ENCODE results near the gene DYNC2LI1.

DYNC2LI1 gene

DNA sequence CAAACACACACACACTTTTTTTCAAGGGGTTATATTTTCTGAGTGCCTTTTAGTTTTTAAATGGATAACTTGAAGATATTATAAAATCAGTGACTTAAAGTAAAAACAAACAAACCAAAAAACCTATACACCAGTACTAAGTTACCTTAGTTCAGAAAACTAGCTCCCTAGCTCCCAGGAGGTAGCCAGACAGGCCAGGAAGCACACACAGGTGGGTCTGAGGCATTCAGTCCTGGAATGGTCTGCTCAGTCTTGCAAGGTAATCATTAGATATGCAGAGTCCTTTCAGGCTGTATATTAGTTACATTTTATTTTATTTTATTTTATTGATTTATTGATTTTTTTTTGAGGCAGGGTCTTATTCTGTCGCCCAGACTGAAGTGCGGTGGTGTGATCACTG is 10.7 kb upstream of the DYNC2LI1 start:
- no peak for DNase-seq (ENCODE audit: low read depth in 2 of 2)

DNA sequence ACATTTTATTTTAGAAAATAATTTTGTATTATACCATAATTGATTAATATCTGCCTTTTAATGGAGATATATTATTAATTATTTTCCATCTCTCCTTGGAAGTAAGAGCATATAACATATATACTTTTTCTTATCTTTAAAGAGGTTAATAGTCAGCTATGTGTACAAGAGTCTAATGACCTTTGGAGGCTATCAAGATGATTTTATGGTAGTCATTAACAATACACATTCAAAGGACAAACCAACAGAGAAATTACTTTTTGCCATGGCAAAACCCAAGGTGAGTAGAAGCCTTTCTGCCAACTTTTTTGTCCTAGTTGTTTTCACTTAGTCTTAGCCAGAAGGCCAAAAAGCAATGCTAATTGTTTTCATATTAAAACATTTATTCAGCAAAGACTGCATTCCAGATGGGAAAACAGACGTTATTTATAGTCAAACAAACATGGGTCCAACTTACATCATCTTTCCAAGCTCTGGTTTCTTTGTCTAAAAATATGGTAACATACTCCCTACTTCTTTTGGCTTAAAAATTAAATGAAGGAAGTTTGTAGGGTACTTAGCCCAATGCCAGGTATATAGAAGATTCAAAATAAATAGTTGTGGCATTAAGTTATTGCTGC is 9.6 kb upstream of the DYNC2LI1 start:
- no peak for DNase-seq (ENCODE audit: low read depth in 2 of 2)

DNA sequence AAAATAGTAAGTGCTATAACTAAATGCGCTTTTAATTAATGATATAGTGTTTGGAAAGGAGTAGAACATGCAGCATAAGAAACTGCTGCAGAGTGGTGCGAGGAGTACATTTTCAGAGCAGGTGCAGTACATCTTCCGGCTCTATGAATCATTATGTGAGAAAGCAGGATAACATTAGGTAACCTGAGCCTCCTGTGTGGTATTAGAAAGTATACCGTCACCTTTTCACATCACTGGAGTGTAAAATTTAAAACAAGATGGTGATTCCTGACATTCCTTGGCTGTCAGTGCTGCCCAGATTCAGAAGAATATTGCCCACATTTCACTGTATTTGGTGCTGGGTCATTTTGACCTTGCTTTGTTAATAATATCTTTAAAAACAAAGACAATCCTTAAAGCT is 7.8 kb upstream of the DYNC2LI1 start:
- no peak for DNase-seq (ENCODE audit: low read depth in 2 of 2)

DNA sequence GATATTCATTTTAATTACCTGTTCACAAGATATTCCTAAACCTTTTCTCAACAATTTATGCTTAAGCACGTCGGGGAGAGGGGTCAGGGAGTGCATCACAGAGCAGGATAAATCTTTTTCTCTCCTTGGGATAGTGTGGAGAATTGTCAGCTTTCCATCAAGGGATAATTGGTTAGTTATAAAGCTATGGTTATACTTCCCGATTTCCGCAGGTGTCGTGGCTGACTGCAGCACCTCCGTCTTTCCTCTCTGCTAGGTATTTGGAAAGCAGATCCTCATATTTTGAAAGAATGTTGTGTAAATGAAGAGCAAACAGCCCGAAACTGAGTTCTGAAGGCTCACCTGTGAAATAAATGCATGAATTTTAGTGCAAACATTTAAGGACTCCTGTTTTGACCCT is 778 bp downstream of the DYNC2LI1 start:
- DNase-seq (ENCODE audit: low read depth in 2 of 2) = no peak

DNA sequence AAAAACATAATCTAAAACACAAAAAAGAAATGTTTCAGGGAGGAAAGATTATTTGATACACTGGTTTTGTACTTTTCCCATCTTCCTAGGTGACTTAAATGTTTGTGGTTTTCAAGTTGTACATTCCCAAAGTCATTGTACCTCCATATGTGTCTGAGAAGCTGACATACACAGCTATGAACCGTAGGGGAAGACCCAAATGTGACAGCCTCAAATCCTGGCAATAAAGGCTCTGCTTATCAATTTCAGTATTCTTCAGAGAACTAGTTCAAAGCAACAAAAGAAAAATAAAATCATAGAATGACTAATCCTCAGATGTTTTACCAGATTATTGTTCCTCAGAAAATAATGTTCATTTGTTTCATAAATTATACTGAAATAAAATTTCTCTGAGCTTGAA is 2.5 kb downstream of the DYNC2LI1 start:
- DNase-seq (ENCODE audit: low read depth in 2 of 2) = no peak

DNA sequence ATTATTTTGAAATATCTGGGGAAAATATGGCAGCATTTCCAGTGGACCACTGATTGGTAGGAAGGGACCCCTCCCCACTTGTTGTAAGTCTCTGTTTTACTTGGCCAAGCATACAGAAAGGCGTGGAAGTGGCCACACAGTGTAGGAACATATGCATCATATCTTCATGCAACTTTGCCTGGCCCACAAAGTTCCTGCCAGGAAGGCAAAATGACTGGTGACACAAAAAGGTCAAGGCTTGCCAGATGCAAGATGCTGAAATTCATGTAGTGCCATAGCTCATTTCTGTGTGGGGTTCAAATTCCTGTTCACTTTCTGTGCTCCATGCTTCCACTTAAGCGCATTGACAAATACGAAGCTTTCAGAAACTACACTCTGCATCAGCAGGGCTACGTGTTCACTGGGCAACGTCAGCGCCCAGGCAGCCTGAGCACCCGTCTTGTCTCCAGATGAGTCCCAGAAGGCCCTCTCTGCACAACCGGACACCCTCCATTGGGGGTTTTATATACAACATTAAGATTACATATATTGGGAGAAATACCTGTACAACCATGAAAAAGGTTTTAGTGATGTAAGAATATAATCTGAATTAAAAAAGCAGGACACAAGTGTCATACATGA is 3.6 kb downstream of the DYNC2LI1 start:
- no peak for DNase-seq (ENCODE audit: low read depth in 2 of 2)

DNA sequence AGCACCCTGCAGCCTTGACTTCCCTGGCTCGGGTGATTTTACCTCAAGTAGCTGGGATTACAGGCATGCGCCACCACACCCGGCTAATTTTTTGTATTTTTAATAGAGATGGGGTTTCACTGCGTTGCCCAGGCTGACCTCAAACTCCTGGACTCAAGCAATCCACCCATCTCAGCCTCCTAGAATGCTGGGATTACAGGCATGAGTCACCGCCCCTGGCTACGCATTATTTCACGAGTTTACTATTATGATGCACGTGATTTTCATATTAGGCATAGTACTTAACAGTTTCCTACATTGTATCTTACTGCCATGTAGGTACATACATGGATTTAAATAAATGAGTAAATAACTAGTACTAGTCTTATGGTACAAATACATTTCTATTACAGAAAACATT is 4.4 kb downstream of the DYNC2LI1 start:
- no peak for DNase-seq (ENCODE audit: low read depth in 2 of 2)

DNA sequence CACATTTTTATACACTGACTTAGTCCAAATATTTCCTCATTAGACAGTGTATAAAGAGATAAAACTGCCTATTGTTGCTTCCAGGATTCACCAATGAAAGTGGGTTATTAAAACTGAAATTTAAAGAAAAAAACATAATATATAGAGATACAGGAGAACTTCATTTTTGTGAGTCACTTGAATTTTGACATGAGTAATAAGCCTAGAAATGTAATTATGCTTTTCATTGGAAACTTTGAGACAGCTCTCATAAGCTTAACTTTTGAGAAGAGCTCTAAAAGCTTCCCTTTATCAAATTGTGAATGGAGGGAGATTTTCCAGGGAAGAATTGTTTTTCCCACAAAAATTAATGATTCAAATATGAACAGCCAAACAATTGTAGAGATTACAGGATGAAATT is 14.1 kb downstream of the DYNC2LI1 start:
- DNase-seq (ENCODE audit: low read depth in 2 of 2) = no peak

DNA sequence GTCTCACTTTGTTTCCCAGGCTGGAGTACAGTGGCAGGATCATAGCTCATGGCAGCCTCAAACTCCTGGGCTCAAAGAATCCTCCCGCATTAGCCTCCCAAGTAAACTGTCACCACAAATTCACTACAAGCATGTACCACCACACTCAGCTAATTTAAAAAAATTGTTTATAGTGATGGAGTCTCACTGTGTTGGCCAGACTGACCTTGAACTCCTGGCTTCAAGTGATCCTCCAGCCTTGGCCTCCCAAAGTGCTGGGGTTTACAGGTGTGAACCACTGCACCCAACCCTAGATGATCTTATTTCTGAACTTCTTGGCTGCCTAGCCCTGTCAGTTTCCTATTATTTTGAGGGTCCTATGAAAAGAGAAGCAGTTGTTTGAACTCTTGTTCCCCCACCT is 14.8 kb downstream of the DYNC2LI1 start:
- DNase-seq (ENCODE audit: low read depth in 2 of 2) = no peak

DNA sequence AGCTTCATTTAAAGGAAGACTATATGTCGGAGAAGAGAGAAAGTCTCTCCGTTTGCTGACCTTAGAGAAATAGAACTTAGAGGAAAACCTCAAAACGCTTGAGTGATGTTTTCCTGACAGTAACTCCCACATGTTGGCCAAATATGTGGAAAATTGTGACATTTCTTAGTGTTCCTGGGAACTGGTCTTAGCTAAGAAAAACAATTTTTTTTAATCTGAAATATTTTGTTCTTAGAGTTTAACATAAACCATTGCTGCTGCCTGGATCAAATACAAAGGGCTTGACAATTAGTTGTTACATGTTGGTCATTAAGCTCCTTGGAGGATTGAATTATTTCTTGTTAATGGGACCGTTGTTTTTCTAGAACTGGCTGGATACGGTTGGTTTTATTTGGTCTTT is 16.3 kb downstream of the DYNC2LI1 start:
- no peak for DNase-seq (ENCODE audit: low read depth in 2 of 2)

DNA sequence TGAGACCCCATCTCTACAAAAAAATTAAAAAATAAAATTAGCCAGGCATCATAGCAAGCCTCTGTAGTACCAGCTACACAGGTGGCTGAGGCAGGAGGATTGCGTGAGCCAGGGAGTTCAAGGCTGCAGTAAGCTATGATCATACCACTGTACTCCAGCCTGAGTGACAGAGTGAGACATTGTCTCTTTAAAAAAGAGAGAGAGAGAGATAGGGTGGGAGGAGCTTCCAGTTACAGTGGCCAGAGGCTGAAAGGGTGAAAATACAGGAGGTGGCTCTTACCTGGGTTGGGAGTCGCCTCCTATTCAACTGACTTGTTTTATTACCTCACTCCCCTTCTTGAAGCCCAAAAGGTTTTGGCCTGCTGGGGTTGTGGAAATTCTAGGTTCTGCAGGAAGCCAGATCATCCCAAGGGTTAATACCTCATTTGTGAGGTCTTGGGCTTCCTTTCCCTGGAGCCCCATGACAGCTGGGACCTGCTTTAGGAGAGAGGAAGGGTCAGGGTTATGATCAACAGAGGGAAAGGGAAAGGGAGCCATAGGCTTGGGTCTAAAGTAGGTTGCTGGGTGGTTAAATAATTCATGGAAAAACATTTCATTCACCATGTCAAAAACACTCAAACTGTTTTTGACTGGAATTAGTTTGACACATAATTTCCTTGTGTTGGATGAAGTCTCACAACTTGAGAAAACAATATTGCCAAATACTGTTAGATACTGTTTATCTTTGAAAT is 17.4 kb downstream of the DYNC2LI1 start:
- DNase-seq (ENCODE audit: low read depth in 2 of 2) = no peak

DNA sequence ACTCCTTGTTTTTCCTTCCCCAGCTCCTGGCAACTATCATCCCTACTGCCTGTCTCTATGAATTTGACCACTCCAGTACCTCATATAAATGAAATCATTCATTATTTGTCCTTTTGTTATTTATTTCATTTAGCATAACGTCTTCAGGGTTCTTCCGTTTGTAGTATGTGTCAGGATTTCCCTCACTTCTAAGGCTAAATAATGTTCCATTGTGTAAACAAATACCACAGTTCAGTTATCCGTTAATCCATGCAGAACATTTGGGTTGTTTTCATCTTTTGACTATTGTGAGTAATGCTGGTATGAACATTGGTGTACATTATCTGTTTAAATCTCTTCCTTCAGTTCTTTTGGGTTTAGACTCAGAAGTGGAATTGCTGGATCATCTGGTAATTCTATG is 18.8 kb downstream of the DYNC2LI1 start:
- no peak for DNase-seq (ENCODE audit: low read depth in 2 of 2)

DNA sequence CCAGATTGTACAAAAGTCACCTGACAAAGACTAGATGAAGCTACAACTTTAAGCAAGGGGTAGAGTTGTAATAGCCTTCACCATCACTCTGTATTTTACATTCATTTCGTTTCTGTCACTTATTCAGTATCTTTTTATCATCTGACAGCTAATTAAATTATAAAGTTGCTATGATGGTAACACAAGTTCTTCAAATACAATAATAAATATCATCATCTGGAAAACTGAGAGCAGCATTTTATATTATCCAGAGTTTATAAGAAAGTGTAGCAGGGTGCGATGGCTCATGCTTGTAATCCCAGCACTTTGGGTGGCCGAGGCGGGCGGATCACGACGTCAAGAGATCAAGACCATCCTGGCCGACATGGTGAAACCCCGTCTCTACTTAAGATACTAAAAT is 21.1 kb downstream of the DYNC2LI1 start:
- no peak for DNase-seq (ENCODE audit: low read depth in 2 of 2)

DNA sequence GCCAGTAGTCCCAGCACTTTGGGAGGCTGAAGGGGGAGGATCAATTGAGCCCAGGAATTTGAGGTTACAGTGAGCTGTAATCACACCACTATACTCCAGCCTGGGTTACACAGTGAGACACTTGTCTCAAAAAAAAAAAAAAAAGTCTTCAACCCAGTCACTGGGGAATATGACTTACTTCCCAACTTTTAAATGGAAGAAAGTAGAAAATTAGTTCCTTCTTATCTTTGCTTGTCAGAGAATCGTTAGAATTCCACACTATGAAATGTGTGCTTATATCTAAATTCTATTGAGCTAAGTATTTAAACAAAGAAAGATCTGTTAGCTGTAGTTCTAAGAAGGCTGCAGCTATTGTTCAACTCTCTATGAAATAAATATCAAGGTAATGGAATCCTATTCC is 22.4 kb downstream of the DYNC2LI1 start:
- no peak for DNase-seq (ENCODE audit: low read depth in 2 of 2)

DNA sequence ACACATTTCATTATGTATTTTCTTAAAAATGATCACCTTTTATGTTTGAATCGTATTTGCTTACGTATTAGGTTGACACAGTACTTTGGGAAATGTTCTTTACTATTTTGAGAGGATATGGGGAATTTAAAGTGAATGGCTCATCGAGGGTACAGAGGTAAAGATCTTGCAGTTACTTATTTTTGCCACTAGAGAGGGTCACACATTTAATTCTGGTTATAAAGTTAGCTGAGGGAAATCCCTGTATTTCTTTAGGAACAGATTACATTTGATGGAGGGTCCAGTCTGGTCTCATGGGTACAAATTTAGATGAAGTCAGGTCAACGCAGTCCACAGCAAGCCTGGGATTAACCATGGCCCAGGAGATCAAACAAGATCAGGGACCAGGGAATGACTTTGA is 24.5 kb downstream of the DYNC2LI1 start:
- no peak for DNase-seq (ENCODE audit: low read depth in 2 of 2)

DNA sequence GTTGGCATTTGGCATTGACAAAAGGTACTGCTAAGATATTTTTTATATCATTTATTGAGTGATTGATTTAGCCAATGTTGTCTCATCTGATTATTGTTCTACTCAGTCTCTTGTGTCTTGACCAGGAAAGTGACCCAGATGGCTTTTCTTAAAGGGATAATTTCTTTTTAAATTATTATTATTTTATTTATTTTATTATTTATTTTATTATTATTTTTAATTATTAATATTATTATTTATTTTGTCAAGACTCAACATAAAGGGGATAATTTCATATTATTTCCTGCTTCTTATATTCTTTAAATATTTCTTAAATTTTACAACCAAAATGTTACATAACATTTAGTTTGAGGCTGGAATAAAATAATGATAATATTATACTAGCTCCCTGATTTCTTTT is 27.1 kb downstream of the DYNC2LI1 start:
- DNase-seq (ENCODE audit: low read depth in 2 of 2) = no peak

DNA sequence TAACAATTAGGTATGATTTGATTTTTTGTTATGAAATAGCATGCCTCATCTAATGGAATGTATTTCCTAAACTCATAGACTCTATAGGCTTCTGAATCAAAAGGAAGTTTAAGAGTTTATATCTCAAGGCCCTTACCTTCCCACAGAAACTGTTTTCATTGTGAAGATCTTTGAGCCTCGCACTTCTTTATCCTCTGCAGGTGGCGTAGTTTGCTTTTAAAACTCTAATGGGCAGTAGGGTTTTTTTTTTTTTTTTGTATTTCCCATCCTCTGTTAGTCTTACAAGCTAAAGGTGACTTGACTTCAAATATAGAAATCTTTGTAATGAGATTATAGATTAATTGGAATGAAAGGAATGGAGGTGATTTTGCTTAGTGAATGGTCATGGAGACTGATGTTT is 28.3 kb downstream of the DYNC2LI1 start:
- DNase-seq (ENCODE audit: low read depth in 2 of 2) = no peak

DNA sequence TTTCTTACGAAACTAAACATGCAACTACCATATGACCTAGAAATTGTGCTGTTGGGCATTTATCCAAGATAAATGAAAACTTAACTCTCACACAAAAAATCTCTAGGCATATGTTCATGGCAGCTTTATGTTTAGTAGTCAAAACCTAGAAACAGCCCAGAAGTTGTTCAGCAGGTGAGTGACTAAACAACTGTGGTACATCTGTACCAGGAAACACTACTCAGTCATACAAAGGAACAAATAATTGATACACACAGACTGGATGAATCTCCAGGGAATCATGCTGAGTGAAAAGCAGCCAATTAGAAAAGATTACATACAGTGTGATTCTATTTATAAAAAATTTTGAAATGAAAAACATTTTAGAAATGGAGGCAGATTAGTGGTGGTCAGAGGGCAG is 29.3 kb downstream of the DYNC2LI1 start:
- DNase-seq (ENCODE audit: low read depth in 2 of 2) = no peak

DNA sequence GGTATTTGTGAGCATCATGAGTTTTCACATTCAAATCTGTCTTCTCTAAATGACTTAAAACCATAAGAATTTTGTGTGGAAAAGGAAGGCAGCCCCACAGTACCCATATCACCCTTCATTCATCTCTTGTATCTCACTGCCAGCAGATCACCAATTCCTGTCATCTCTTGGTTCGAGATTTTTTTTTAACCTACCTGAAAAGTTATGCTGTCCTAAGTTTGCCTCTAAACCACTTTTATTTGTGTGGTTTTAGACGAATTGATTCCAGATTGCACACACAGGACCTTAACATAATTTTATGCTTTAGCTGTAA is 32.8 kb downstream of the DYNC2LI1 start:
- no peak for DNase-seq (ENCODE audit: low read depth in 2 of 2)

DNA sequence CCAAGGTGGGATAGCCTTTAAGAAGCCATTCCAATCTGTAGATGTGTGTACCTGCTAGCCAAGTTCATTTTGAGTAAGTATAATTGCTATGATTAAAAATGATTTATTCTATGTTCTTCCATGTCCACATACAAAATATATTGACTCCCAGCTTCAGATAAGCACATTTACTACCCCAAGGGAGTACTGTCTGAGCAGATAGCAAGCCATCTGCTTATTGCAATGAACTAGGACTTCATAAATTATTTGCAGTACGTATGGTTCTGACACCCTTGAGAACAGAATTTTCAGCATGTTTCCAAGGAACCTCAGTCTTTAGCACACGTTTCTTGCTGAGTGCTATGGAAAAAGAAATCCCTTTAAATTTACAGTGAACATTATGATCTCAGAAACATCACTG is 36.6 kb downstream of the DYNC2LI1 start:
- DNase-seq (ENCODE audit: low read depth in 2 of 2) = no peak

DNA sequence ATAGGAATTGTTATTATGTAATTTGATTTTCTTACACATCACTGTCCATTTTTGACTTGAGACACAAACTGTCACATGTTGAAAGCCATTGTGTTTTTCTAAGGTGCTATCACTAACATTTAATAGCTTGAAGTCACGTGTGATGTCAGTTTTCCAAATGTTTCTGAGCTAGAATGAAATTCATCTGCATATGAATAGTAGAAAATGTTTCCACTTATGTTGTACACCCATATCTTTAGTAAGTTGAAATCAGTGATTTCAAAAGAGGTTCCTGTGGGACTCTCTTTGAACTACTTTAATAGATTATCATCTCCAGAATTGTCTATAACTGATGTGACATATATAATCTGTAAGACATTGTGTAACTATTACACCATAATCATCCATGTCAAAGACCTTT is 37.0 kb downstream of the DYNC2LI1 start:
- no peak for DNase-seq (ENCODE audit: low read depth in 2 of 2)

DNA sequence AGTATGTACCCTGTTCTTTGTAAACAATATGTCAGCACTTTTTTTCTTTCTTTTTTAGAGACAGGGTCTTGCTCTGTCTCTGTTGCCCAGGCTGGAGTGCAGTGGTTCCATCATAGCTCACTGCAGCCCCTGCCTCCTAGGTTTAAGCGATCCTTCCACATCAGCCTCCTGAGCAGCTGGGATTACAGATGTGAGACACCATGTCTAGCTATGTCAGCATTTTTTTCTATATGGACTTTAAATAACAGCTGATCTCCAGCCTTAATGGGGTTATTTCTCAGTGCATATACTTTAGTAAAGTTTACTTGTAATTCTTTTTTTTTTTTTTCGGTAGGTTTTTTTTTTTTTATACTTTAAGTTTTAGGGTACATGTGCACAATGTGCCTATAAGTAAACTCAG is 38.2 kb downstream of the DYNC2LI1 start:
- no peak for DNase-seq (ENCODE audit: low read depth in 2 of 2)

DNA sequence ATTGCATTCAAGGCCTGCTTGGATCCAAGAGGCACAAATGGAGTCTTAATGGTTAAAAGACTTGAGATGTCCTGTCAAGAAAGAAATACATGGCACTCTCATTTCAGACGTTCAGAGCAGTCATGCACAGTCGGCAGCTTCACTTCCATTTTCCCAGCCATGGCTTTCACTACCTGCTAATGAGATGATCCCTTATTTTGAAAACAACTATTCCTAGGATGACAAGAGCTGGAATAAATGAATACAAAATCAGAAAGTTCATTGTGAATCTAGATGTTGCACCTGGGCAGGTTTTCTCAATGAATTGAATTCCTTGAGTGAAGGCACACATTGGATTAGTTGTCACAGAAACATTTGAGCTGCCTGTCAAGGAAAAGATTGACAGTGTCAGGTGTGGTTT is 39.1 kb downstream of the DYNC2LI1 start:
- no peak for DNase-seq (ENCODE audit: low read depth in 2 of 2)

DNA sequence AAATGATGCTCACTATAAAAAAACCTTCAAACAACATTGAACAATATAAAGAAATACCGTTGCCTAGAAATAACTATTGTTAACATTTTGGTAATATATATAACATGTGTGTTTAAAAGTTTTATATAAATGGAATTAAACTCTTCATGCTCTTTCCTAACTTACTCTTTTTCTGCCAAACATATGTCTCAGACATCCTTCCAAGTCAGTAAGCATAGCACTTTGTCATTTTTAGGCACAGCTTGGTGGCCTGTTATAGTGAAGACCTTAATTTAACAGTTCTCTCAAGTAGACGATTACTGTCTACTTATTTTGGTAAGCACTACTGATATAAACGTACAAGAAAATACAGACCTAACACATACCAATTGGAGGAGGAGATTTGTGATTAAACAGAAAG is 40.9 kb downstream of the DYNC2LI1 start:
- no peak for DNase-seq (ENCODE audit: low read depth in 2 of 2)
